Activated gamma-delta T cell (primary cell): ENCODE measurements around the gene CCL23.

Experiments
- DNase-seq: peaks from one replicate; lab custom pipeline; 2025; lab: John Stamatoyannopoulos, UW

Gene CCL23

DNA sequence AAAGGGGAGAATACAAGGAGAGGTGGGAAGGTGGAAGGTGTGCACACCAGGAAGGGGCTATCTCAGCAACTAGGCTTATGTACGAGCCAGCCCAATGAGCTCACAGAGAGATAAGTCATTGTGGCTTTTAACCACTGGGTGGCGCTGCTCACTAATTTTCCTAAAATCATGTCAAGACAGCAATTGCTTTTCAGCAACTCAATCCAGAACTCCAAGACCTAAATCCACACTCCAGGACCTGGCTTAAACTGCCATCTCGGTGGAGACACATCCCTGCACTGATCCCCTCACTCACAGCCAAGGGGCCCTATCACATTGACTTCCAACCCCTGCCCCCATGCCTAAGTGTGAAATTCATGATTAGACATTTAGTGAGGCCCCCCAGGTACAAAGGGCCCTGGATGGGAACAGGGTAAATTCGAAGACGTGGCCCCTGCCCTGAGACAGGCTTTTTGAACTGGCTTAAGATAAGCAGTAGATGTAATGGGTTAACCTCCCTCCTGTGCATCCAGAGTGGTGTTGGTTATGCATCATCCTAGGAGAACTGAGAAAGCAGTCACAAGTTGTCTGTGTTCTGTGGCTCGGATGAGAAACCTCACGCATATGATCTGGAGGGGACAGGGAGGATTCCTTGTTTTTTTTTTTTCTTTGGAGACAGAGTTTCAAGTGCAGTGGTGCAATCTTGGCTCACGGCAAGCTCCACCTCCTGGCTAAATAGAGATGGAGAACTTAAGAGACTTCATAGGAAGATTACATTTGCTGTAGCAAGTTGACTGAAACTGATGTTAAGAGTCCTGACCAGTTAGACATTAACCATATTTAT is 48.0 kb downstream of the CCL23 start:
- DNase-seq: no peak

DNA sequence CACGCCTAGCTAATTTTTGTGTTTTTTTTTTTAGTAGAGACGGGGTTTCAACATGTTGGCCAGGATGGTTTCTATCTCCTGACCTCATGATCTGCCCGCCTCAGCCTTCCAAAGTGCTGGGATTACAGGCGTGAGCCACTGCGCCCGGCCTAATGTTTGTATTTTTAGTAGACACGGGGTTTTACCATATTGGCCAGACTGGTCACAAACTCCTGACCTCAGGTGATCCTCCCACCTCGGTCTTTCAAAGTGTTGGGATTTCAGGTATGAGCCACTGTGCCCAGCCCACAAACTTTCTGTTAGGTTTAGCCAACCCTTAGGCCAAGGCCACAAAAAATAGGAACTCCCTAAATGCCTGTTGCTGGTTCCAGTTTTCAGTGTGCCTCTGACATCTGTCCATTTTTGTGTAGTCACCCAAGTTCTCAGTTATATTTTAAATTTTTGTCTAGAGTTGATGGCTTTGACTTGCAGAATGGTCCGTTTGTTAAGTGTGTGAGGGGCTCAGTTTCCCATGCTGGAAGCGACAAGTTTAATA is 49.2 kb downstream of the CCL23 start:
- DNase-seq: no peak

DNA sequence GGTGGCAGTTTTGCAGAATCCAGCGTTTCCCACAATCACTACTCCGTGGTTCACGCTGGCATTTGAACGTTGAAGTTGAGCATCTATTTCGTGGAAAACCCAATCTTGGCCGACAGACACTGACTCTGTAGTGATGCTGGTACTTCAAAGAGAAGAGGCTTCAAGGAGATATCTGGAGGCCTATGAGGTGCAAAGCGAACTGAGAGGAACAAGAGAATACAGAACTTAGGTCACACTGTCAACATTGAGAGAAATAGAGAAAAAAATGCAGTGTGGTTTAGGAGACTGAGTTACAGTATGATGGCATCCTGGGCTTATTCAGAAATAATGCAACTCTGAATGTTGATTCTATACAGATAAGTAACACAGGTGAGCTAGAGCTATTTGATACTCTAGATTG is 52.5 kb downstream of the CCL23 start:
- no peak for DNase-seq

DNA sequence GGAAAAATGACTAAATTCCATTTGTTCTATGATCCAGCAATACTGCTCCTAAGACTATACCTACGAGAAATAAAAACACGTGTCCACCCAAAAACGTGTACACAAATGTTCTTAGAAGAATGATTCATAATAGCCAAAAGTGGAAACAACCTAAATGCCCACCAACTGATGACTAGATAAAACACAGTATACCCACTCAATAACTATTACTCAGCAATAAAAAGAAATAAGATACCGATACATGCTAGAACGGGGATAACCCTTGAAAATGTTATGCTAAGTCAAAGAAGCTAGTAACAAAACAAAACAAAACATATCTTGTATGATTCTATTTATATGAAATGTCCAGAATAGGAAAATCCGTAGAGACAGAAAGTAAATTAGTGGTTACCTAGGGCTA is 54.1 kb downstream of the CCL23 start:
- DNase-seq: no peak
